Measurements from ENCODE around the gene SOST.

Gene SOST

DNA sequence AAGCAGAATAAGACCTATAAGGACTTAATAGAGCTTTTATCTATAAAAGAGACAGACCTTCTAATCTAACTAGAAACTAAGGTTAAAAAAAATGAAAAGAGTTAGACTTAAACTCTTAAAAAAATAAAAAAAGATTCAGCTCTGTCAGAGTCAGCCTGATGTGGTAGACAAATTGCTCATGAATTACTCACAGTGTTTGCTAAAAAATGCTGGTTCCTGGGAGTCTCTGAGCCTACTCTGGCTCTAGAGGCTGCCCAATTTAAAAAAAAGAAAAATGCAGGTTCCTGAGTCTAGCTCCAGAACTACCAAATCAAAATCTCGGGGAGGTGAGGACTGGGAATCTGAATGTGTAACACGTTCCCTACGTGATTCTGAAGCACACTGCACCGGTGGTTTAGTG lies 18.1 kb downstream of the SOST start:
- DNase-seq = no peak

DNA sequence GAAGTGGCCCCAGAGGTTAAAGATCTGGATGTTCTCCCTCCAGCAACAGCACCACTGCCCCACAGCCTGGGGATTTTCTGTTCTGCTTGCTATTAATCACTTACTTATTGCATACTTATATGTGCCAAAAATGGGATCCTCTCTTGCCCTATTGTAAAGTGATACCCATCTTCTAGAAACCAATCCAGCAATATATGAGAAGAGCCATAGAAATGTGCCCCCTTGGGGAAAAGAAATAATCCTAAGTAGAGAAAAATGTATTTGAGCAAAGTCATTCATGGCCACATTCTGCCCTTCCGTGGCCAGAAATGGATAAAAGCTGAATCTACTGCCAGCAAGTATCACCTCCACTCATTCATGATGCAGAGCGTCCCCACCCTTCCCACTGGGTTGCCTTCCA lies 20.9 kb downstream of the SOST start:
- no peak for DNase-seq

DNA sequence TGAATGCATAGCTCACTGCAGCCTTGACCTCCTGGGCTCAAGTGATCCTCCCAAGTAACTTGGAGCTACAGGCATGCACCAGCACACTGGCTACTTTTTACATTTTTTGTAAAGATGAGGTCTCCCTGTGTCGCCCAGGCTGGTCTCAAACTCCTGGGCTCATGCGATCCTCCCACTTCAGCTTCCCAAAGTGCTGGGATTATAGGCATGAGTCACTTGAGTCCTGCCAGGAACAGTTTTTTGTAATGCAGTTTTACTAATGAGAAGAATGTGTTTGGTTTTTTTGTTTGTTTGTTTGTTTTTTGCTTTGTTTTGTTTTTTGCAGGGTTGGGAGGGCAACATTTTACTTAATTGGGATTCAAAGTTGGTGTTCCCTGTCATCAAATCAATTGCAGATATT lies 22.2 kb downstream of the SOST start:
- no peak for DNase-seq

DNA sequence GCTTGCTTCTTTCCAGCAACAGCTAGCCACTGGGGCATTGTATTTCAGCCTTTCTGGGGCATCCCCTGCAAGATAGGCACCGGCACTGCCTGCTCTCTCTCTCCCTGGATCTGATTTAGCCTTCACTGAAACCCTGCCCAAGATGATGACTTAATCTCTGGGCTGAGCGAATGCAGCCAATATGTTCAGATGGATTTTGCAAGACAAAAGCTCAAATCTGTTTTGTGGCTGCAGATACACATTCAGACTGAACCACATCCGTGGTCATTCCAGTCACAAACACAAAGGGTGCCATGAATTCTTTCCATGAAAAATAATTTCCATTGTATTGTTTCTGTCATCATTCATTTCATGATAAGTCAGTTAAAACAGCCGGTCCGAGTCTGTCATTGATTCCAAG lies 24.2 kb downstream of the SOST start:
- no peak for DNase-seq

DNA sequence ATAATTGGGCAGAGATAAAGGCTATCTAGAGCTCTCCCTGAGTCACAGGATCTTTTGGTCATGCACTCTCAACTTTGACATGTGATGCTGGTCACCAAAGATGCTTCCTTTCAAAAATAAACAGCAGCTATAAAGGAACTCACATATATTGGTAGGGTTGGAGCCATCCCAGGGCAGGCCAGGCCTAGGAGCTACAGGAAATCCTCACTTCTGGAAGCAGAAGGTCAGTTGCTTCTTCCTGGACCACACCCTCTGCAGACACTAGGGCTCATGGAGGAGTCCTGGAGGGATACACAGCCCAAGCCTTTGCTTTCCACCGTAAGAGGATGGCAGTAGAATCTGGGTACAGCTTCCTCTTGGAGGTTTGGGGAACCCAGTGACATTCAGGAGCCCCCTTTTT lies 24.6 kb downstream of the SOST start:
- no peak for DNase-seq

DNA sequence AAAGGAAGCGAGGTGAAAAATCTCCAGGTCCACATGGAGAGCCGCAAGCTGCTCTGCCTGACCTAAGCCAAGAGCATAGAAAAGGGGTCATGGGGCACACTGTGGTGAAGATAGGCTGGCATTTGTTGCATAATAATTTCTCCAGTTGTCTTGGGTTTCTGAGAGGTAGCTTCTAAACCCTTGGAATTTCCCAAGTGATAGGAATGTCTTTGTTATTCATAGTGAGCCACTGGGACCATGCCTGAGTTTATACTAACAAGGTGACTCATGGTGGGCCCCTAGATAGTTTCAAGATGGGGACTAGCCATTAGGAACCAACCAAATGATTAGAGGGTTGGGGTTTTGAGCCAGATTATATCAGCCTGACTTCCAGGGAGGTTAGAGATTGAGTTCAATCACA lies 25.6 kb downstream of the SOST start:
- no peak for DNase-seq

DNA sequence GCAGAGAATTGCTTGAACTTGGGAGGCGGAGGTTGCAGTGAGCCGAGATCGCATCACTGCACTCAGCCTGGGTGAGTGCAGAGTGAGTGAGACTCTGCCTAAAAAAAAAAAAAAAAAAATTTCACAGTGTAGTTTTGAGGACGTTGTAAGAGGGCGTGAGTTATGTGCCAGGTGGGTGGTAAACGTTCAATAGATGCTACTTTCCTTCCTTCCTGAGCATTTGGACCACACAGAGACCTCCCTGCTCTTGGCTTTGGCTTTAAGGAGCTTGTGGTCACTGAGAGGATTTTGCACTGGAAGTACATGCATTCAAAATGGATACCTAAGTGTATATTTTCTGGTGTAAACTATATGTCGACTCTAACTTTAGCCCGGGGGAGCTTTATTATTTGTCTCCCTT lies 30.5 kb downstream of the SOST start:
- no peak for DNase-seq

DNA sequence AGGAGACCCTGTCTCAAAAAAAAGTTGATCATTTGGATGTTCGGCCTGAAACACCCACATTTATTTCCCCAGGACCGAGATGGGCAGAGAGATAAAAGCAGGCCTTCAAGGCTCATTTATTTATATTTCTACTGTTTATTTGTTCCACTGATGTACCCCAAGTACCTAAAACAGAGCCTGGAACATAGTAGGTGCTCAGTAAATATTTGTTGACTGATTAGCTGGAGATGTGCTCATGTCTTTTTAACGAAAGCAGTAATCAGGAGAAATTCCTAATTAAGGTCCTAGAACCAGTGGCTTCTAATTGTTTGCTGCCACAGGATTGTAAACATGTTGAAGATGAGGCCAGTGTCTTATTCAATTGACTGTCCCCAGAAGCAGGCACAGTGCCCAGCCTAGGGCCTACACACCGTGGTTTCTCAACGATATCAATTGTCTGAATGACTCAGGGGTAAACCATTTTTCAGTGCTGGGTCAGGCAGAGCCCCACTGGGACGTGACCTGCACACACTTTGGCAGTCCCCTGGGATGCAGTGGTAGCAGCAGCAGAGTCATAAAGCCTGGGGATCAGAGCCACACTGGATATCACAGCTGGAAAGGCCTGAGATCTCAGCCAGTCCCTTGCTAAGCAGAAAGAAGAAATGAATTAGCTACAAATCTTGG lies 34.8 kb downstream of the SOST start:
- DNase-seq = no peak

DNA sequence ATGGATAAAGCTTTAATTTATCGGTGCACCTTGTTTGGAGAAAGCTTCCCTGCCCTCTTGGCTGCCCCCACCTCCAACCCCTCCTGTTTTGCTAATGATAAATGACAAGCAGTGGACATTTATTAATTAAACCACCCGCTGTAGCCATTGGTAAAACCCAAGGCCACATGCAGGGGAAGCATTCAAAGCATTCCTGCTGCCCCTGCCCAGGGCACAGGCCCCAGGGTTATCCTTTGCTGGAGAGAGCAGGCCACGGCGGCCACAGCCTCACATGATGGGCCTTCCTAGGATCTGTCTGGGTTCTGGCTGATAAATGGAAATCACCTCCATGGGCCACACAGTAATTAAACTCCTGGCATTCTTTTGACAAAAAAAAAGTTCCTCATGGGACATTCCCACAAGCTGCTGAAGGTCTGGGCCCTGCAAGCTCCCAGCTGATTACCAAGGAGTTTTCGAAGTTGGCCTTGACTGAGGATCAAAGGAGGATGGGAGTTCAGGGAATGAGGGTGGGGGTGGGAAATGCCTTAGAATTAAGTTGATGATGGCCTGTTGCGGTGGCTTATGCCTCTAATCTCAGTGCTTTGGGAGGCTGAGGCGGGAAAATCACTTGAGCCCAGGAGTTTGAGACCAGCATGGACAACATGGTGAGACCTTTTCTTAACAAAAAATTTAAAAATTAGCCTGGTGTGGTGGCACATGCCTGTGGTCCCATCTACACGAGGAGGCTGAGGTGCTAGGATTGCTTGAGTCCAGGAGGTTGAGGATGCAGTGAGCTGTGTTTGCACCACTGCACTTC lies 35.5 kb downstream of the SOST start:
- DNase-seq = no peak

DNA sequence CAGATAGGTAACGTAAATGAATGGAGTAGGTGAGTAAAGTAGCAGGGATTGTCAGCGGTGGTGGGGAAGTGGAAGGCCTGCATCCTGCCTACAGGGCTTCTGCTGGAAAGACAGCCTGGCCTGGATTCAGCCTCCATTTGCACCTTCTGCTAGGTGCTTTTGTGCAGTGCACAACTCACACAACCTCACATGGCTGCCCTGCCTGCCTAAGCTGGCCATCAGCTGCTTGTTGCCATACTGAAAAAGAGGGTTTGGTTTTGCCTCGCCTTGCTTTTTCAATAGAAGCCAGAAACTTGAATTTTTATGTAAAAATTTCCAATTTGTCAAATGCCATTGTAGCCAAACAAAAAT lies 36.3 kb downstream of the SOST start:
- DNase-seq = no peak

DNA sequence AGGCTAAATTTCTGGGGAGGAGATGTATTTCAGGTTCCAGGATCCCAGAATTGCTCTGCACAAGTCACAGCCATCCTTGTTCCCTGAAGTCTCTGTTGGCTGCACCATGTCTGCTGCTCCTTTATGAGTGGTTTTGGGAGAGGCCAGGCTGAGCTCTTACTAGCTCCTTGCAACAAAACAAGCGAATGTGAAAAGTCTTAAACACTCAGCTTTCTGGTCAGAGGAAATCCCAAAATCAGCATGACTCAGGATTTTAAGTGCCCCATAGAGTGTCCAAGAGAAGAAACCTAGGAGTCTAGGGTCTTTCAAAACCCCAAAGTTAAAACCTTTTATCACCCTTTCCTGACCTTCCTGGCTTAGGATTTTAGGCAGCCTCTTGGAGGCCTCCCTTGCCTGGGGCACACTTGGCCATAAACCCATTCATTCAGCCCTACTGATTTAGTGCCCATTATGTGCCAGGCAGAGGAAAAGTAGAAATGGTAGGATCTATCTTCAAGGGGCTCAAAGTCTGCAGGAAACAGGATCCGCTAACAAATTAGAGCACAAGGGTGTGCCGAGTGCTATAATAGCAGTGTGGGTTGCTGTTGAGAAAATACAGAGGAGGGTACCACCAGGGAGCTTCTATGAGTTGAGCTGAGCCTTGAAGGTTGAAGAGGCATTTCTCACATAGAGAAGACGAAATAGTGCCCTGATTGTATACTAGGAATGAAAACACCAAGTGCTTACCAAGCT lies 36.9 kb downstream of the SOST start:
- DNase-seq = peak; percentile 13

DNA sequence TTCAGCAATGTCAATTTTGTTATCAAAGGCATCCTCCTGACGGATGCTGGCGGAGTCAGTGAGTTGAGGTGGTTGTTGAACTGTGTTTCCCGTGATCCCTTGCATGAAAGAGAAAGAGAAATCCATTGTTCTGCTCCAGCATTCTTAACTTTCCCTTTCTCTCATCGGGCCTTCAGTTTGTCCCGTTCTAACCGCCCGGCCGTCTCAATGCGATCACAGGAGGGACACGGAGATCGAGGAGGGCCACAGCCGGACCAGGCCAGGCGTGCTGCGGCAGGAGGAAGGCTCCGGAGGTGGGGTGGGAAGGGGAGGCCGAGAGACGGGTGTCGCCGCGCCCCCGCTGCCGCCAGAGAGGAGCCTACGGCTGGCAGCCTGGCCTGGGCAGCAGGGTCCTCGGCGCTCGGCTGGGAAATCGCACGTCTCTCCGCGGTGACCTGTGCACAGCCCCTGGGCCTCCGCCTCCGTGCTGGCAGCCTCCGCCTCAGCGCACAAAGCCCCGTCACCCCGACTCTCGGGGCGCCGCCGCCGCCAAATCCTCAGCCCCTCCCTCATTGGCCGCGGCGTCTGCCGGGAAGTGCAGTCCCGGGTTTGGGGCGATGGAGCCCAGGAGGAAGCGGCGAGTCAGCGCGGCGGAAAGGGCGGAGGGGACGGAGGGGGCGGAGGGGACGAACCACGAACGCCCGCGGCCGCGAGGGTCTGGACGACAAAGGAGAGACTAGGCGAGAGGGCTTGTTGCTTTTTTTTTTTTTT lies 38.1 kb downstream of the SOST start:
- DNase-seq = peak; percentile 76

DNA sequence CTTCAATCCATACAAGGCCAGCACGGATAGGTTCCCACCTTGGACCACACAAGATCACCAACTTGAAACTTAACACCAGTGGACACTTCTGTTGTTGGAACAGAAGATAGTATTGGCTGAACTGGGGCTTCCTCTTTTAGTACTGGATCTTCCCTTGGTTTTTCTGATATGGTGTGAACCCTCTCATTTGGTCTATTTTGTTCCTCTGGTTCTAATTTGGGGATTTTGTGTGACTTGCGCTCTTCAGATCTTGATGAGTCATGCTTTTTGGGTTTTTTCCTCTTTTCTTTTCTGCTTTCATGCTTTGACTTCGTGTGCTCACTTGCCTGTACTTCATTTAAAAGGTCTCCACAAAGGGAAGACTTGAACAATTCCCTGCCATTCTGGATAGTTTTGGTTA lies 39.0 kb downstream of the SOST start:
- peak; percentile 24 for DNase-seq

DNA sequence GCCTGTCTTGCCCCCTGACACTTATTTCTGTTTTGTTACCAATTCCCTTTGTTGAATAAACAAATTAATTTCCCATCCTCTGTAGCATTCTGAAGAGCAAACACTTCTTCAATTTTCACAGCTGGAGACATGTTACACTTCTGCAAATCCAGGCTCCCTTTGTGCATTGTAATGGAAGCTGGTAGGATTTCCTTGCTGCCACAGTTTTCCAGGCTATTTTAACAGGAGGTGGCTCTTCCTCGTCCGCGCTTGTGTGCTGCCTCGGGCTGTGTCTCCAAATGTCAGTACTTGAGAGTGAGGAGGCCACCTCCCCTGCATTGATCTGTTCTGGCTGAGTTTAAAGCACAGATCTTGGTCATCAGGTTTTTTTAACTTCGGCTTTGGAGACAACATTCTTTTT lies 40.0 kb downstream of the SOST start:
- no peak for DNase-seq

DNA sequence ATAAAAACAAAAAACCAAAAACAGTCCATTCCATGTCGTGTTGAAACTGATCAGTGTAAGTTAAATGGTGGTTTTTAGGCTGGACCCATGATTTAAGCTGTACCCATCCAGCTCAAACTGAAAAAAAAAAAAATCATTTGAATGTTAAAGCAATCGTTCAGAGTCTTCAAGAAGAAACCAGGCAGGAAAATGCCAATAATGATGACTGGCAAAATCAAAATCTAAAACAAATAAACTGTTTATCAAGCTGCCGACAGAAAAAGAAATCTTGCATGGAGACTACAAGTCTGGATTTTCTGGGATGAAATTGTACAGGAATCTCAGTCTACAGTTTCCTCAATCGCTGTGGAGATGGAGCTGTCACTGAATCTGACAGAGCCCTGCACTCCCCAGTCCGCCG lies 40.7 kb downstream of the SOST start:
- DNase-seq = no peak

DNA sequence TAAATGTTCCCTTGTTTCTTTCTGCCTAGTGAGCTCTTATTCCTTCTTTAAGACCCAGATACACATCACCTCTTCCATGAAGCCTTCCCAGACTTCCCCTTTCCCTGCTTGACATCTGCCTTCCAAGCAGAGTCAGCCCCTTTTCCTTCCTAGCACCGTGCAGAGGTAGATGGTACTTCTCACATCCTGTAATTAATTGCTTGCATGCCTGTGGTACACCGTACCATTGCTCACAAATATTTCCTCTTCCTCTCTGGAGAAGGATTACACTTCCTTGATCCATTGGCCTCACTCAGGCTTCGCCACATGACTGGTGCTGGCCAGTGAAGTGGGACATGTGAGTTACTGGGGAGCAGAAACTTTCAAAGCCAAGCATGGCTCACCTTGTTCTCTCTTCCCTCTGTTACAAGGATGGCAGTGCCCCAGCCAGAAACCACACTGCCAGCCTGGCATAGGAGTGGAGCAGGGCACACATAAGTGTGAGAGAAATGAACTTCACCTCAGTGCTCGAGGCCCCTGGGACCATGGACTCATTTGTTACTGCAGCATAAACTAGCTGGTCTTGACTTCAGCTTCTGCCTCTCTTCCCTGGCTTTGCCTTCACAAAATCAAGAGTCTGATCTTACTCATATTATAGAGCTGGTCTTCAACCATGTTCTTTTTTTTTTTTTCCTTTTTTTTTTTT lies 44.0 kb downstream of the SOST start:
- no peak for DNase-seq

DNA sequence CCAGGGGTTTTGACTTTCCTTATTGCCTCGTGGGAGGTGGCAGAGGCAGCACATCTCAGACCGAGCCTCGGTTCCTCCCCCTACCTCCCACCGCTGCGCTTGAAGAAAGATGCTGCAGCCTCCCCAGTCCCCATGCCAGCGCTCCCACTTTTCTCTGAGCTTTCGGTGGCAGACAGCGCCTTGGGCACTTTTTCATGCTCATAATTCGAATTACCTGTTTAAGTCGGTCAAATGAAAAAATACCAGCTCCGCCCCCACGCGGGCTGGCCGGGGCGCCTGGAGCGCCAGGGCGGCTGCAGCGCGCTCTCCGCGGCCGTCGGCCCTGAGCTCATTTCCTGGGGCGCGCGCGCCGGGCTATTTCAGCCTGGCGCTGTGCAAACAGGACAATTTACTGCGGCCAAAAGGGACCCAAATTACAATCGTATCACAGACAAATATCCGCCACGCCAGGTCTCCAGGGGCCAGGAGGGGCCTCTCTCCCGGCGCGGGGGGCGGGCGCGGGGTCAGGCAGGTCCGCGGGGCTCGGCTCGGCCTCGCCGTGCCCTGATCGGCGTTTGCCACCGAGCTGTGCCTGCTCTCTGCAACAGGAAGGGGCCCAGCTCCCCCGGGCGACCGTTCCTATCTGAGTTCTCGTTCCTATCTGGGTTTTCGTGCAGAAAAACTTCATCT lies 45.0 kb downstream of the SOST start:
- no peak for DNase-seq

DNA sequence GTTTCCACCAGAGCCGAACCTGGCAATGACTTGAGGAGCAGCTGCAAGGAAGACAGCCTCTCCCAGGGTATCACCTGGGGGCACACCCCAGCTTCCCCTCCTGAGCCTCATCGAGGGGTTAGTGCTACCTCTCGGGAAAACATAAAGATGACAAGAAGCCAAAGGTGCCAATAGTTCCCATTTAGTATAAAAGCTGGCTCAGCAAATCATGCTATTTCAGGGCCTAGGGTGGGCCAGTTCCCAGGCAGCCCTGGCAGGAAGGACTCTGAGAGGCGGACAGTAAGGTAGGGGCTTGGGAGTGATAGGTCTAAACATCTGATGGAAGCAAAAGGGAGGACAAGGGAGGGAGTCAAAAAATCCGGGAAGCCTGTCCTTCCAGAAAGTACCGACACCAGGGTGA lies 46.2 kb downstream of the SOST start:
- DNase-seq = no peak

DNA sequence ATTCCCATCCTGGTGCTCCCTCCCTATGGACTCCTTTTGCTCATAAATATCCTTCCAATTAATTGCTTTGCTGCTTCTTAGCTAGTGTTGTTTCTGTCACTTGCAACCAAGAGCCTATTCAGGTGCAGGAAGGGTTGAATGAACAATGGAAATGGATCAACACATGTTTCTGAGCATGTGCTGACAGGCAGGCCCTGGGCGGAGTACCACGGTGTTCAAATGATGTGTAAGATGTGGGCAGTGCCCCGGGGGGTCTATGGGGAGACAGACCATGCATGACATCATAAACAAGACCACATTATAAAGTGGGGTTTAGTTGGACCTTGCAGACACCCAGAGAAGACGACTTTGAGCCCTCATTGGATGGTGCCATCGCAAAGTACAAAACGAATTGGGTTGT lies 48.5 kb downstream of the SOST start:
- DNase-seq = no peak

DNA sequence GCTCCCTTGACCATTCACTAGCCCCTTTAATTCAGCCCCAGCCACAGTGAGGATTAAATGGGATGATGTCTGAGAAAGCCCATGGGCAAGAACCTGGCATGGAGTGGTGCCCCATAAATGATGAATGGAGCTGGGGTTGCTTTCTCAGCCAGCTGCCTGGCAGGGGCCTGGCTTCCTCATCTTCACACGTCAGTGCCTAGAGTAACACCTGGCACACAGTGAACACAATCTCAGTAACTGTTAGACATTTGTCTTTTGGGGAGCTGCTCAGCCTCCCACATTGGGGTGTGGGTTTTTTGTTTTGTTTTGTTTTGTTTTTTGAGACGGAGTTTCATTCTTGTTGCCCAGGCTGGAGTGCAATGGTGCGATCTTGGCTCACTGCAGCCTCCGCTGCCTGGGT lies 49.4 kb downstream of the SOST start:
- DNase-seq = no peak

DNA sequence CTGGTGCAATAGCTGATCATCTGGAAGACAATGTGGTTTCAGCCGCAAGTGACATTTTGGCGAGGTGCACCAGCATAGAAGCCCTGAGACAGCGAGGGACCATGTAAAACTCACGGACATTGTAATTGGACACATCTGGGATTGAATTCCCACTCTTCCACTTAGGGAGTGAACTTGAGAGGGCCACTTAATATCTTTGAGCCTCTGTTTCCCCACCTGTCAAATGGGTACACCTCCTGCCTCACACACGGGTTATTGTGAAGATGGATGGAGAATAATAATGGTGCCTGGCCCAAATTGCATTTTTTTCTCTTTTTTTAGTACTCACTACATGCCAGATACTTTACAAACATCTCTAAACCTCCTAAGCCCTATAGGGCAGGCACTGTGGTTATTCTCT lies 51.4 kb downstream of the SOST start:
- no peak for DNase-seq

DNA sequence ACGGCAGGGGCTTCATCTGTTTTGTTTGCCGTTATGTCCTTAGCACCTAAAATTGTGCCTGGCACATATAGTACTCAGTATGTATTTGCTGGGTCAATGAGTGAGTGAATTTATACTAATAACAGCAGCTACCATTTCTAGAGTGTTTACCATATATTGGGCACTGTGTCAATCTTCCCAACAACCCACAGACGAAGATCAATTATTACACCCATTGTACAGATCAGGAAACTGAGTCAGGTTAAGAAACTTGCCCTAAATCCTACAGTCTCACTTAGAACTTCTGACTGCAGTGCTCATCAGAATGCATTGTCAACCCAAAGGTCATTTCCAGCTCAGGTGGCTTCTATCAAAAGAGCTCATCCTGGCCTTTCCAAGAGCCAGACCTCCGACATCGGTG lies 52.4 kb downstream of the SOST start:
- no peak for DNase-seq
